Measurements from ENCODE around the gene CCDC34.

DNA sequence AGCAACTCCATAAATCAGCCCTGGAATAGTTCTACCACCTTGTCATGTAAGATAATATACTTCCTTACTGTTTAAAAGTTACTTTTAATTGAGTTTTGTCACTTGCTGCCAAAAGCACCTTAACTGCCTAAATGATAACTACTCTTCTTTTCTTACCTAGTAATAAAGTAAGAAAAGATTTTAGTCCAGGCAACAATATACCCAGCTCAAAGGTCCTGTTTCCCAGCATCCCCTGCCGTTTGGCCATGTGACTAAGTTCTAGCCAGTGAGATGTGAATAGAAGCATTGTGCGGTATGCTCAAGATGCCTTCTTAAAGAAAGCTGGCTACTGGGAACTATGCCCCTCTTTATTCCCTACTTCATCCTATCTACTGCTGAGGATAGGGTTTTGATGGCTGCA lies 39.4 kb upstream of the CCDC34 start:
- TF ChIP-seq, protein P1, sequence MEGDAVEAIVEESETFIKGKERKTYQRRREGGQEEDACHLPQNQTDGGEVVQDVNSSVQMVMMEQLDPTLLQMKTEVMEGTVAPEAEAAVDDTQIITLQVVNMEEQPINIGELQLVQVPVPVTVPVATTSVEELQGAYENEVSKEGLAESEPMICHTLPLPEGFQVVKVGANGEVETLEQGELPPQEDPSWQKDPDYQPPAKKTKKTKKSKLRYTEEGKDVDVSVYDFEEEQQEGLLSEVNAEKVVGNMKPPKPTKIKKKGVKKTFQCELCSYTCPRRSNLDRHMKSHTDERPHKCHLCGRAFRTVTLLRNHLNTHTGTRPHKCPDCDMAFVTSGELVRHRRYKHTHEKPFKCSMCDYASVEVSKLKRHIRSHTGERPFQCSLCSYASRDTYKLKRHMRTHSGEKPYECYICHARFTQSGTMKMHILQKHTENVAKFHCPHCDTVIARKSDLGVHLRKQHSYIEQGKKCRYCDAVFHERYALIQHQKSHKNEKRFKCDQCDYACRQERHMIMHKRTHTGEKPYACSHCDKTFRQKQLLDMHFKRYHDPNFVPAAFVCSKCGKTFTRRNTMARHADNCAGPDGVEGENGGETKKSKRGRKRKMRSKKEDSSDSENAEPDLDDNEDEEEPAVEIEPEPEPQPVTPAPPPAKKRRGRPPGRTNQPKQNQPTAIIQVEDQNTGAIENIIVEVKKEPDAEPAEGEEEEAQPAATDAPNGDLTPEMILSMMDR (conservative IDR thresholded peaks at IDR 0.05; ENCODE audit: low read length): no peak
- TF ChIP-seq EZH2phosphoT487 (IDR thresholded peaks at IDR 0.05; ENCODE audit: borderline replicate concordance, low read depth, low read length): no peak

Measured in OCI-LY7 (cell line).